HG03521 (cell line): Measurements from ENCODE around the gene SLC45A2.
"Not testable (repeated sequence)": the region's sequence is repeated elsewhere in the genome, so short reads cannot be mapped to it uniquely, and the experiment has no call there.

Experiments used
- ATAC-seq: cut with Tn5 transposase; IDR thresholded peaks from one replicate; pipeline ENCODE4 v1.9.1; 2021; ENCODE audit warnings: mild to moderate bottlenecking, moderate library complexity; ENCODE audit not compliant: unreplicated experiment

The SLC45A2 gene

GRCh38 chr5:33984671-33985124 is at the start of gene SLC45A2:
SLC45A2 (minus strand) TSS chr5:33984693; CDS start chr5:33984583, 110 bp downstream.
- ATAC-seq, result no peak

GRCh38 chr5:34031966-34032365 is 47.5 kb upstream of the SLC45A2 start:
- no peak for ATAC-seq

GRCh38 chr5:34031117-34031516 is 46.6 kb upstream of the SLC45A2 start:
- no peak for ATAC-seq

GRCh38 chr5:34030585-34030984 is 46.1 kb upstream of the SLC45A2 start:
- not testable (repeated sequence) for ATAC-seq

GRCh38 chr5:34030048-34030447 is 45.6 kb upstream of the SLC45A2 start:
- no peak for ATAC-seq

GRCh38 chr5:34028349-34028748 is 43.9 kb upstream of the SLC45A2 start:
- no peak for ATAC-seq

GRCh38 chr5:34026089-34026761 is 41.7 kb upstream of the SLC45A2 start:
- no peak for ATAC-seq

GRCh38 chr5:34022121-34022705 is 37.7 kb upstream of the SLC45A2 start:
- ATAC-seq, result no peak

GRCh38 chr5:34021334-34021733 is 36.8 kb upstream of the SLC45A2 start:
- ATAC-seq, result no peak

GRCh38 chr5:34020726-34021125 is 36.2 kb upstream of the SLC45A2 start:
- no peak for ATAC-seq

- ATAC-seq, result no peak
Measured at GRCh38 chr5:34017254-34017653, 32.8 kb upstream of the SLC45A2 start.

- ATAC-seq, result no peak
Measured at GRCh38 chr5:34016750-34017149, 32.3 kb upstream of the SLC45A2 start.

- ATAC-seq, result no peak
Measured at GRCh38 chr5:34016222-34016621, 31.7 kb upstream of the SLC45A2 start.

GRCh38 chr5:34015120-34015822 is 30.8 kb upstream of the SLC45A2 start:
- ATAC-seq, result no peak

- ATAC-seq, result no peak
Measured at GRCh38 chr5:34014626-34015025, 30.1 kb upstream of the SLC45A2 start.

GRCh38 chr5:34013547-34013946 is 29.1 kb upstream of the SLC45A2 start:
- ATAC-seq, result no peak

- ATAC-seq, result no peak
Measured at GRCh38 chr5:34012791-34013190, 28.3 kb upstream of the SLC45A2 start.

- no peak for ATAC-seq
Measured at GRCh38 chr5:34011536-34011935, 27.0 kb upstream of the SLC45A2 start.

GRCh38 chr5:34010146-34010545 is 25.7 kb upstream of the SLC45A2 start:
- not testable (repeated sequence) for ATAC-seq

GRCh38 chr5:34009610-34010009 is 25.1 kb upstream of the SLC45A2 start:
- no peak for ATAC-seq

GRCh38 chr5:34008802-34009201 is 24.3 kb upstream of the SLC45A2 start:
- ATAC-seq, result no peak
